ENCODE results near the gene SLC24A1.

SLC24A1 gene

DNA sequence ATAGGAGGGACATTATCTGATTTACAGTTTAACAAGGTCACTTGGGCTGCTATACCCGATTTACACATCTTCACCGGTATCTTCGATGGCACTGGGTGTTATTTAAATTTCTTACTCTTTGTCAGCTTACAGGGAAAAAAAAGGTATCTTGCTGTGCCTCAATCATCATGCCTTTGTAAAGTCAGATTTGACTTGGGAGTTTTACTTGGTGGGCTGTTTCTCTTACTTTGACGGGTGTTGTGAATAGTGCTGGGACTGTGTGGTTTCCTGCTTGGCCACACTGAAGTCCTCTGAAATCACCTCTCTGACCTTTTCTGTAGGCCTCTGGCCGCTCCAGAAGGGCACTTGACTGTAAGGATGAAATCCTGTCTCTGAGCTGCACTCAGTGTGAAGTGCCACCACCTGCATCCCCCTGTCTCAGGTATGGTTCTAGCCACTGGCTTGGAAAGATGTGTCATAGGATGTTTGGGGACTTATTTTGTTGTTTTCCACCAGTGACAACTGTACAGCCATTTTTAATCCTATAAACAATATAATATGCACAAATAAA, 3.1 kb upstream of the SLC24A1 start:
- DNase-seq (ENCODE audit: low read depth in 2 of 2, low spot score in 1 of 2) = no peak

DNA sequence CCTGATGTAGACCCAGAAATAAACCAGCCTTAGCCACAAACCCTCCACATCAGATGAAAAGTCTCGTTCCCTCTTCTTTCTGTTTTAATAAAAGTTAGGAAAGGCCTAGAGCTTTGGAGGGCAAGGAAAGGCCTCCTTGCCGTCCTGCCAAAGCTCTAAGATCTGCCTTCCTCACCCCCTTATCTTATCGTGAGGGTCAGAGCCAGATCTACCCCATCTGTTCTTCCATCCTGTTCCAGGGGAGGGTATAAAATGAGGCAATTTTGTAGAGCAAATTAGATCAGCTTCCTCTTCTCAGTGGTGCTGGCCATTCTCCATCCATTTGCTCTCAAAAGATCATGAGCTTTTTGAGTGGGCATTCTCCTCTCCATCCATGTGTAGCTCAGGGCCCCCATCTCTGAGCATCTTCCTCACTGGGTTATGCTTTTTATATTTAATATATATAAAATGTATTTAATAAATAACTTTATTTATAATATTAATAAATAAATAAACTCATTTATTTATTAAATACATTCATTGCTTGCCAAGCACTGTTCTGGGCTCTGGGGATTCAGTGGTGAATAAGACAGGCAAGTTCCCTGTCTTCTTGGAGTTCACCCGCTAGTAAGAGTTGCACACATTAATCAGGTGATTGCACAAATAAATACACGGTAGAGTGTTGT, 2.0 kb upstream of the SLC24A1 start:
- DNase-seq (ENCODE audit: low read depth in 2 of 2, low spot score in 1 of 2) = no peak

DNA sequence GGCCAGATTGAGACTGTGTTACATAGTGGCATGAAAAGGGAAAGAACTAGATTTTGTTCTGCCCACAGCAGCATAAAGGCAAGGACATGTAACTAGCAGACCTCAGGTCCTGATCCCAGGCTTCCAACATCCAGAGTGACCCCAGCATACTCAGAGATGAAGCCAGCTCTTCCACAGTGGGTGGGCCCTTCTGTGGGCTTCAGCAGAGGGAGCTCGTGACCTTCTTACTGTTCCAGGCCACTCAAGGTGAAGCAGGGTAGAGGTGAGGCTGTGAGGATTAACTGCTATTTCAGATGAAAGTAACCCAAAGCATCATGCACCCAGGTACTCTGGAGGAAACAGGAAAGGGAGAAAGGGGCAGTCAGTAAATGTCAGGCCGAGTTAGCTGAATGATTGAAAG, 905 bp upstream of the SLC24A1 start:
- no peak for DNase-seq (ENCODE audit: low read depth in 2 of 2, low spot score in 1 of 2)

DNA sequence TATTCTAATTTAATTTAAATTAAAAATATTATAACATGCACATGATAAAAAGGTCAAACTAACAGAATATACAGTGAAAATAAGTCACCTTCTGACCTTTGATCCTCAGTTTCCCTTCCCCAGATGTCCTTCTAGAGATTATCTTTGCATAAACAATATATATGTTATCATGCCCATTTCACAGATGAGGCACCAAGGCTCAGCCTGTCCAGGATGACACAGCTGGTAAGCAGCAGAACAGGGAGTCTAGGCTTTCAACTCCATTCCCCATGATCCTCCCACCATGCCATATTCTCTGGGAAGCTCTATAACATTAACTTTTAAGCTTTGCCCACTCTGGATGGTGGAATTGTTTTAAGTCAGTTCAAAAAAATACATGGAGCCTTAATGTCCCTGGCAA, 1.4 kb downstream of the SLC24A1 start:
- no peak for DNase-seq (ENCODE audit: low read depth in 2 of 2, low spot score in 1 of 2)

DNA sequence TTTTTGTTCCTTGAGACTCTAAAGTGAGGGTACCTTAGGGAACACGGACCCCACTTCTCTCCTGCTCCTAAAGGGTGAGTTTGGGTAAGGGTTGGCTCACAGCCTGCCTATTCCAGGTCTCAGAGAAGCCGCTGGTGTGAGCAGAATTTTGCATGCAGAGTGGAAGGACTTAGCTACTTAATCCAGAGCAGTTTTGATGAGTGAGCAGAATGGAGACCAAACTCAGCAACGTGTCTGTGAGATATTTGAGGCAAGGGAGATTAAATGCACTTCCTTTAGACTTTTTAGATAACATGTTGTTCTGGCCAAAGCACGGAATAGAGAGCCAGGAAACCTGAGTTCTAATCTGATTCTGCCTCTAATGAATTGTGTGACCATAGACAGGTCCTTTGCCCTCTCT, 5.1 kb downstream of the SLC24A1 start:
- DNase-seq (ENCODE audit: low read depth in 2 of 2, low spot score in 1 of 2) = no peak

DNA sequence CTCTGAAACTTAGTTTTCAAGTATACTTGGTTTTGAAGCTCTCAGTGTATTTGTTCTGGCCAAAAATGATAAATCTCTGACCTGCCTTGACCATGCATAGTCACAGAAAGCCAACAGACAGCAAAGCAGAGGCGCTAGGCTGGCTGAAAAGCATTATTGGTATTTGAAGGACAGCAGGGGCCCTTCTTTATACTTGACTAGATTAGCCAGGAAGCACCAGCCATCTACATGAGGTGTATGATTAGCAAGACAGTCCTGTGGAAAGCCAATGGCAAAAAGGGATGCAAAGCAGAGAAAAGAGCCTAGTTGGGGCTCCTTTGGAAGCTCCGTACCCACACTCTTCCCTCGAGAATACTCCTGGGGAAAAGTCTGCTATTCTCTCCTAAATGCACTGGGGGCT, 7.8 kb downstream of the SLC24A1 start:
- no peak for DNase-seq (ENCODE audit: low read depth in 2 of 2, low spot score in 1 of 2)

DNA sequence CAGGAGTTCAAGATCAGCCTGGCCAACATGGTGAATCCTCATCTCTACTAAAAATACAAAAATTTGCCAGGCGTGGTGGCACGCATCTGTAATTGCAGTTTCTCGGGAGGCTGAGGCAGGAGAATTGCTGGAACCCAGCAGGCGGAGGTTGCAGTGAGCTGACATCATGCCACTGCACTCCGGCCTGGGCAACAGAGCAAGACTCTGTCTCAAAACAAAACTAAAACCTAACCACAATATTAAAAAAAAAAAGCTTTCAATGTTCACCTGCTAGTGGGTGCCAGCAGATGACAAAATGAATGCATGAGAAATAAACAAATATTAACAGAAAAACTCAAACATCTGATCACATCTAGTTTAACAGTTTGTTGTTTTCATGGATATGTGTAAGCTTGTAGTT, 9.0 kb downstream of the SLC24A1 start:
- no peak for DNase-seq (ENCODE audit: low read depth in 2 of 2, low spot score in 1 of 2)

DNA sequence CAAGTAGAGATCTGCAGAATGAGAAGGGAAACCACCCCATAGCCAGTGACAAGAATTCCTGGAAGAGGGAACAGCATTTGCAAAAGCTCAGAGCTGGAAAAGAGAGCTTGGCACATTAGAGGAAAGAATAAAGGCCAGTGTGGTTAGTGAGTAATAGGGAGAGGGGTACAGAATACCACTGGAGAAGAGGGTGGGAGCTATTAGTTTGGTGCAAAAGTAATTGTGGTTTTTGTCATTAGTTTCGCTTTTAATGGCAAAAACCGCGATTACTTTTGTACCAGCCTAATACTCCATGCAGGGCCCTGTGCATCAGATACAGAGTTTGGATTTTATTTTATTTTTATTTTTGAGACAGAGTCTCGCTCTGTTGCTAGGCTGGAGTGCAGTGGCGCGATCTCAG, 9.8 kb downstream of the SLC24A1 start:
- DNase-seq (ENCODE audit: low read depth in 2 of 2, low spot score in 1 of 2) = no peak

DNA sequence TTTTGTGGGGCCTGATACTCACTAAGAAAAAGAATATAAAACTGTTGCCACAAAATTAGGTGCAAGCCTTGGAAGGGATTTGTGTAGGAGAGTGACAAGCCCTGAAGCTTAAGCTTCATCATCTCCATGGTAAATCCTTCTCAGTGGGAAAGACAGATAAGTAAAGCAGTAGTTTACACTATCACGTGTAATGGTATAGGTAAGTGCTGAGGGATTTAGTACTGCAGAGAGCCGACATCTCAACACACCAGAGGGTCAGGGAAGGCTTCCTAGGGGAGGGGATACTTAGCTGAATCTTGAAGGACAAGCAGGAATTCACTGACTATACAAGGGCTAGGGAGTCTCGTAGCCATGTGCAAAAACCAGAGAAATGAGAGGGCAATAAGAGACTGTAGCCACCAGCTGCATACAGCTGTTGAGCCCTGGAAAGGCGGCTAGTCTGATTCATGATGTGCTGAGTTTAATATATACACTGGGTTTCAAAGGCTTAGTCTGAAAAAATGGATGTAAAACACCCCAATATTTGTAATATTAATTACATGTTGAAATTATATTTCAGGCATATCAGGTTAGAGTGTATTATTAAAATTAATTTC, 11.1 kb downstream of the SLC24A1 start:
- DNase-seq (ENCODE audit: low read depth in 2 of 2, low spot score in 1 of 2) = no peak

DNA sequence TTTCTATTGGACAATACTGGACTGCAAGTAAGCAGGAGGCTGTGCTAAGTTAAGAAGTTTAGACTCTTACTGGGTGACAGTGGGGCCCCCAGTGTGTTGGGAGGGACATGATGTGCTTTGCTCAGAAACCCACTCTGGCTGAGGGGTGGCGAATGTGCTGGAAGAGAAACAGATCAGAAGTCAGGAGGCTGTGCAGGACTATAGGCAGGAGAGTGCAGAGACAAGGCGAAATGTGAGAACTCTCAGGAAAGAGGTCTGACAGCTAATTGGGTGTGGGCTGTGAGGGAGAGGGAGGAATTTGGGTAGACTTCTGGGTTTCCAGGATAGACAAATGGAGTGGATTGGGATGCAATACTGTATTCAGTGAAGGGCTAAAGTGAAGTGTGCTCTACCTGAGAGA, 12.0 kb downstream of the SLC24A1 start:
- no peak for DNase-seq (ENCODE audit: low read depth in 2 of 2, low spot score in 1 of 2)

DNA sequence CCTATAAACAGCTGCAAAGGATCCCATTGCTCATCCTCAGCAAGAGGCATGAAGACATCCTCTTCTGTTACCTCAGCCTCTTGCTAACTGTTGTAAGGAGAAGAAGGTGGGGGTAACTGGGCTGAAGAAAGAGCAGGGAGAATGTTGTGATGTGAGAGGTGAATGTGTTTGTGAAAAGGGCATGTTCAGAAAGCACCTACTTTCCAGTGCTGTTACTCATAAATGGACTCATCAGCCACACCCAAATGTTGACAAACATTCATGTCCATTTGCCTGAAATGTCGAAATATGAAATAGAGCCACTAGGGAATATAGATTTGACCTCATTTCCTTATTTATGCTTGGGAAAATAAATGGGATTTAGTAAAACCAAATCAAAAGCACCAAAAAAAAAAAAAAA, 12.6 kb downstream of the SLC24A1 start:
- no peak for DNase-seq (ENCODE audit: low read depth in 2 of 2, low spot score in 1 of 2)

DNA sequence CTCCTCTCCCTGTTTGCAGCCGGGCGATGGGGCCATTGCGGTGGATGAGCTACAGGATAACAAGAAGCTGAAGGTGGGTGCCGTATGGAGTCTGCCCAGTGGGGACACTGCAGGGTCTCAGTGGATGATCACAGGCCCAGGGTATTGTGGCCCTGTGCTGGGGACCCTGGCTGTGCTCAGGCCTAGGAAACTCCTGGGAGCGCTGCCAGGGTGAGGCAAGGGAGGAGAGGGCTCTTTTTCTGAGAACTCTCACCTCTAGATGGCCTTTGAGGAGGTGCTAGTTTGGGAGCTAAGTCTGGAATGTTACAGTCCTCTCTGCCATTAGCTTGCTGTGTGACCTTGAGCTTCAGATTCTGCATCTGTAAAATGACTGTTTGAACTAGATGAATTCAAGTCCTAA, 16.4 kb downstream of the SLC24A1 start:
- no peak for DNase-seq (ENCODE audit: low read depth in 2 of 2, low spot score in 1 of 2)

DNA sequence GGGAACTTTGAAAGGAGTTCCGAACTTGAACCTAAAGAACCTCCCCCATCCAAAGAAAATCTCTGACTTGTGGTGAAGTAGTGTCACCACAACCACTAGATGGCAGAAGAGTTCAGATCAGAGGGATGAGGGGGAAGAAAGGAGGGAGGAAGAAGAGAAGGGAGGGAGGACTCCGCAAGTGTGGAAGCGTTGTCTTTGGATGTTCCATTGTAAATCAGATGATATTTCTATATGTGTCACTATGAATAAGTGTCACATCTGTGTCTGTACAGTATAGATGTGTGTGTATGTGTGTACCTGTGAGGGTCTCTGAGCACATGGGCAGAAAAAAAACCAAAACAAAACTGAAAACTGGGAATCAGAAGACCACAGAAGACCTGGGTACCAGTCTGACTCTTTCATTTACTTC, 16.9 kb downstream of the SLC24A1 start:
- DNase-seq (ENCODE audit: low read depth in 2 of 2, low spot score in 1 of 2) = no peak

DNA sequence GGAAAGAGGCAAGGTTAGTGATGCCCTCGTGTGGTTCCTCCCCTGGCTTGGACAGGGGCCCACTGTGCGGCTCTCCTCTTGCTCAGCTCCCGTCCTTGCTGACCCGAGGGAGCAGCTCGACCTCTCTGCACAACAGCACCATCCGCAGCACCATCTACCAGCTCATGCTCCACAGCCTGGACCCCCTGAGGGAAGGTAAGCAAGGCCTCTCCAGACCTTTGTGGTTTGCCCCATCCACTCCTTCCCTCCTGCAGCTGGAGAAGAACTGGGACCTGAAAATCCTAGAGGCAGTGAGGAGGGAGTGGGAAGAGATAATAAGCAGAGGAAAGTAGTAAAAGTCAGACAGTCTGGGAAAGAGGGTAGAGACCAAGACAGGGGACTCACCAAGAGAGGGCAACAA, 17.8 kb downstream of the SLC24A1 start:
- DNase-seq (ENCODE audit: low read depth in 2 of 2, low spot score in 1 of 2) = no peak

DNA sequence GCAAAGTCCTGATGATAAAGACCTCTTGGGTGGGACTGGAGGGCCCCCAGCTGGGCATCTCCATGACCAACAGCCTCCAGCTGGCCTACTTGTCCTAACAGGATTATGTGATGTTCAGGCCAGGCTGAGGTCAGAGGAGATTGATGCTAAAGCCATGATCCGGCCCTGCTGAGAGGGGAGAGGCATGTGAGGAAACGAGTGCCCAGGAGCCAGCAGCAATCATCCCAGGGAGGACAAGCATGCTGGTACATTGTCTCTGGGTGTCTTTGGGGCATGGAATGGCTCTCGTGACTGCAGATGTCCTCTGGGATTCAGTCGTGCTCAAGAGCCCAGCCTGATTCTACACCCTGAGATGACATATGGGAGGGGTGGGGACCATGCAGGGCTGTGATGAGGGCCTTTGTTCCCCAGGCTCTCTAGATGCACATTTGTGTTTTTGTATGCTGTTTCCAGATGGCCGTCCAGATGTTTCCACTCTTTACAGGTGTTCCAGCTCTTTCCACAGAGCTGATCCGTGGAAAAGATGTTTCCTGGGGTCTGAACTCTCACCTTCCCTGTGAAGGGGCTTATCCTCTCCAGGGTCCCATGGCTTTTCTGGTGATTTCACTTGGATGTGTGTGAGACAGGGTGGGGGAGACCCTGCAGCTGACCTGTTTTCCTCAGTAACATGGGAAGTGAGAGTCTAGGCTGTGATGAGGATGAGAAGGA, 20.2 kb downstream of the SLC24A1 start:
- DNase-seq (ENCODE audit: low read depth in 2 of 2, low spot score in 1 of 2) = no peak

DNA sequence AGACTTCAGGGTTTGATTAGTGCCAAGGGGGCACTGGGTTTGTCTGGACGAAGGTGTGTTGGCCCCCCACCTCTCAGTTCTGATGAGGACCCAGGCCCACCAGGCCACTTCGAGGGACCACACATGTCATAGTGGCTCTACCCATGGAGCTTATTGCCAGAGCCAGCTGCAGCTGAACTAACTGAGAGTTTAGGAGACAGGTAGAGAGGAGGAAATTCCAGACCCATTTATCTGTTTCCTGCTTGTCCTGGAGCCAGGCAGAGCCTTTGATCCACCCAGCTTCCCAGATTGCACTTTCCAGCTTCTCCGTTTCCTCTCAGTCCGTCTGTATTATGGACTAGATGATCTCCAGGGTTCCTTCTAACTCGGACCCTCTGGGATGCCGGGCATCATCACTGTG, 20.9 kb downstream of the SLC24A1 start:
- no peak for DNase-seq (ENCODE audit: low read depth in 2 of 2, low spot score in 1 of 2)

DNA sequence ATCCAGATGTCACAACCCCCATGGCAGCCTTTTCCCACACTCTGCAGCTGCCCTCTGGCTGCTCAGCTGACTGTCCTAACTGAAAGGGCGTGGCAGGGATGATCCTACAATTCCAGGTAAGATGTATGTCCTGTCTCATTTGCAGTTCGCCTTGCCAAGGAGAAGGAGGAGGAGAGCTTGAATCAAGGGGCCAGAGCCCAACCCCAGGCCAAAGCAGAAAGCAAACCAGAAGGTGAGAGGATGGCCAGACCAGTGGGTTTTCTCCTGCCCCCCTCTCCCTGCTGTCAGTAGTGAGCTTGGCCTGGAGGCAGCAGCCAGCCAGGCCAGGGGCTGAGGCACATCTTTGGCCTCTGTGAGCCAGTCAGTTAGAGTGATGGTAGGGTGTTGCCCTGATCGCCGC, 22.5 kb downstream of the SLC24A1 start:
- no peak for DNase-seq (ENCODE audit: low read depth in 2 of 2, low spot score in 1 of 2)

DNA sequence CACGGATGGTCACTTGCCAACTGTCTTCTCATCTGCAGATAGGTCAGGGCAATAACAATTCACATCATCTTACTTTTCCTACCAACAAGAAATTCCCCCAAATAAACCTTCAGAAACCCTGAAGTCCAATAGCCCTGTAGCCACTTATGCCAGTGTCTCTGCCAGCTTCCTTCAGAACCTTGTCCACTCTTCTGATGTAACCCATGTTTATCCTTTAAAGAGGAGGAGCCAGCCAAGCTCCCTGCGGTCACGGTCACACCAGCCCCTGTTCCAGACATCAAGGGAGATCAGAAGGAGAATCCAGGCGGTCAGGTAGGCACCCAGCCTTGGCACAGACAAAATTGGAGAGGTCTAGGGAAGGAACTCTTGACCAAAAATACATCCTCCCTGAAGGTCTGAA, 23.7 kb downstream of the SLC24A1 start:
- no peak for DNase-seq (ENCODE audit: low read depth in 2 of 2, low spot score in 1 of 2)

DNA sequence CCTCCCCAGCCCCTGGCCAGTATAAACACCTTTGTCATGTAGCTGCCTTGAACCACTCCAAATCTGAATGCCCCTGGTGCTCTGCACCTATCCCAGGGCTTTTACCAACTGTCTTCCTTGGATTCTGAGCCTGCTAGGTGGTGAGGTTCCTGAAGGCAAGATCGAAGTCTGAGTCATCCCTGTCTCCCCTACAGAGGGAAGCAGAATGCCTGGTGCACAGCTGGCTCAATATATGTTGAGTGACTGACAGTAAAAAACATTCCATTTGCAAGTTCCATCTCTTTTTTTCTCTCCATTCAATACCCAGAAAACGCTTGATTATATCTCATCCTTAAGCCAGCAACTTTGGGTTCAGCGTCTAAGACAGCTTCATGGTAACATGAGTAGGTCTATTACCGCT, 24.7 kb downstream of the SLC24A1 start:
- DNase-seq (ENCODE audit: low read depth in 2 of 2, low spot score in 1 of 2) = no peak

DNA sequence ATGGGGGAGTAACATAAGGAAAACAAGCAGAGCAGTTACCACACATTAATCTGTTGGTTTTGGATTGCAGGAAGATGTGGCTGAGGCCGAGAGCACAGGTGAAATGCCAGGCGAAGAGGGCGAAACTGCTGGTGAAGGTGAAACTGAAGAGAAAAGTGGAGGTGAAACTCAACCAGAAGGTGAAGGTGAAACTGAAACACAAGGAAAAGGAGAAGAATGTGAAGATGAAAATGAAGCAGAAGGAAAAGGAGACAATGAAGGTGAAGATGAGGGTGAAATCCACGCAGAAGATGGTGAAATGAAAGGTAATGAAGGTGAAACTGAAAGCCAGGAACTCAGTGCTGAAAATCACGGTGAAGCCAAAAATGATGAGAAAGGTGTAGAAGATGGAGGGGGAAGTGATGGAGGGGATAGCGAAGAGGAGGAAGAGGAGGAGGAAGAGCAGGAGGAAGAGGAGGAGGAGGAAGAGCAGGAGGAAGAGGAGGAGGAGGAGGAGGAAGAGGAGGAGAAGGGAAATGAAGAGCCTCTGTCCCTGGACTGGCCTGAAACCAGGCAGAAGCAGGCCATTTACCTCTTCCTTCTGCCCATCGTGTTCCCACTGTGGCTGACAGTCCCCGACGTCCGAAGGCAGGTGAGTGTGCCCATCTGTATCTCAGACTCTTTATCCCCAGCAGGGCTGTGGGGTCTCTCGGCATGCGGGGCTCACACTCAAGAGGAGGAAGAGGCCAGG, 28.7 kb downstream of the SLC24A1 start:
- no peak for DNase-seq (ENCODE audit: low read depth in 2 of 2, low spot score in 1 of 2)

DNA sequence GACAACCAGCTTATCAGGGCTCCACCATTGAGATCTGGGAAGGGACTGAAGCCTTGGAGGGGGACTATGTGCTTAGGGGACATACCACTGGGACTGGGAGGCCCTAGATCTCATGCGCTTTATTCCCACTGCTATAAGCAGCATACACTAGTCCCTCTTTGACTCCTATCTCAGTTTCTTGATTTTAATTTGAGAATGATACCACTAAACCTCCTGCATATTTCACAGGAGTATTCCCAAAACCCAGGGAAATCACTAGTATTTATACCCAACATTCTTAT, 29.2 kb downstream of the SLC24A1 start:
- no peak for DNase-seq (ENCODE audit: low read depth in 2 of 2, low spot score in 1 of 2)
